ENCODE data around the gene PLAAT4.
A peak's percentile ranks its signal among the peaks of the same experiment; 100 is the strongest.
"Not testable (repeated sequence)": the region's sequence is repeated elsewhere in the genome, so short reads cannot be mapped to it uniquely, and the experiment has no call there.

The PLAAT4 gene

GRCh38 chr11:63521896-63522295, 14.7 kb upstream of the PLAAT4 start:
- H3K4ac ChIP-seq (ENCODE audit: low read depth, low read length): no peak overlapping the region
- H2BK15ac ChIP-seq (replicated peaks; ENCODE audit: low read depth): no peak overlapping the region
- H3K27ac ChIP-seq (ENCODE audit: low read depth, low read length): no peak overlapping the region
- no peaks in the 10 kb centered on the region for H3K36me3 ChIP-seq (ENCODE audit: control insufficient read depth, insufficient read depth, low read length)
- H3K4me1 ChIP-seq (ENCODE audit: control insufficient read depth, low read depth, low read length): no peaks in the 10 kb centered on the region
- H3K4me3 ChIP-seq (ENCODE audit: low read length): no peak overlapping the region
- H2AK5ac ChIP-seq (ENCODE audit: low read length): no peak overlapping the region
- H4K8ac ChIP-seq (ENCODE audit: low read depth, low read length): no peak overlapping the region
- H3K56ac ChIP-seq (ENCODE audit: low read length): no peak overlapping the region
- no peak for DNase-seq
- 100% methylated on average over 1 of the region's 2 CpGs for WGBS (ENCODE audit: extremely low coverage, insufficient coverage, low lambda C conversion rate)
- H3K4me2 ChIP-seq (ENCODE audit: low read length): no peak overlapping the region
- H3K27me3 ChIP-seq (ENCODE audit: insufficient read depth, low read length, poor library complexity): no peaks in the 10 kb centered on the region
- no peak overlapping the region for H4K5ac ChIP-seq (ENCODE audit: low read length)
- H3K79me1 ChIP-seq (ENCODE audit: low read length): no peaks in the 10 kb centered on the region
- no peak overlapping the region for H3K18ac ChIP-seq (ENCODE audit: low read length)
- H3K79me2 ChIP-seq (ENCODE audit: control insufficient read depth, insufficient read depth, low read length): no peaks in the 10 kb centered on the region
- no peak overlapping the region for H3K9ac ChIP-seq (ENCODE audit: low read length)
- no peak overlapping the region for H2BK5ac ChIP-seq (ENCODE audit: low read length)
- no peak overlapping the region for H2BK120ac ChIP-seq (ENCODE audit: low read depth, low read length)
- H3K23ac ChIP-seq (ENCODE audit: low read length): no peak overlapping the region

DNA sequence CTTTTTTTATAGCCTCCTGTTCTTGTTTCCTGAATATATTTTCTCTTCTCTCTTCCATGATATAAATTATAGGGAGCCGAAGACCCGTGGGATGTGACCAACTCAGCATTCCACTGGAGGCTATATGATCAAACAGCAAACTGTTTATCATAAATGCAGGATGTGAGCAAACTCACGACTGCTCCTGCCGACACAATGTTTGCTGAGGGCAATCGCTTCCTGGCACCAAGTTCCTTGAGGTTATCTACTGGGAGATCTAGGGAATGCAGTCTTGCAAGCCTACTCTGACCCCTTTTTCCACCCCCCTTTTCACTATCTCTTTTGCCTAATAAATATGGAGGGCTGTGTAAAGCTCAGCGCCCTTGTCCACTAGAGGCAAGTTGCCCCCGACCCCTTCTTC, 13.5 kb upstream of the PLAAT4 start:
- Histone ChIP-seq H2BK15ac (replicated peaks; ENCODE audit: low read depth) (no peak overlapping the region), H3K4me1 (ENCODE audit: control insufficient read depth, low read depth, low read length) (no peaks in the 10 kb centered on the region), H4K8ac (ENCODE audit: low read depth, low read length) (no peak overlapping the region), H3K79me1 (ENCODE audit: low read length) (no peaks in the 10 kb centered on the region), H3K4me2 (ENCODE audit: low read length) (no peak overlapping the region), H3K4me3 (ENCODE audit: low read length) (no peak overlapping the region), H3K79me2 (ENCODE audit: control insufficient read depth, insufficient read depth, low read length) (no peaks in the 10 kb centered on the region), H3K27ac (ENCODE audit: low read depth, low read length) (no peak overlapping the region), H3K36me3 (ENCODE audit: control insufficient read depth, insufficient read depth, low read length) (no peaks in the 10 kb centered on the region), H2BK5ac (ENCODE audit: low read length) (no peak overlapping the region), H3K4ac (ENCODE audit: low read depth, low read length) (no peak overlapping the region), H4K5ac (ENCODE audit: low read length) (no peak overlapping the region), H3K23ac (ENCODE audit: low read length) (no peak overlapping the region), H3K56ac (ENCODE audit: low read length) (no peak overlapping the region), H2AK5ac (ENCODE audit: low read length) (no peak overlapping the region), H3K27me3 (ENCODE audit: insufficient read depth, low read length, poor library complexity) (no peaks in the 10 kb centered on the region), H3K18ac (ENCODE audit: low read length) (no peak overlapping the region), H3K9ac (ENCODE audit: low read length) (no peak overlapping the region), H2BK120ac (ENCODE audit: low read depth, low read length) (no peak overlapping the region)
- DNase-seq: no peak
- WGBS (ENCODE audit: extremely low coverage, insufficient coverage, low lambda C conversion rate): no CpG with 5 or more reads among the region's 7 CpGs

GRCh38 chr11:63527667-63528066, 8.9 kb upstream of the PLAAT4 start:
- no peak for DNase-seq
- Histone ChIP-seq H3K4me1 (ENCODE audit: control insufficient read depth, low read depth, low read length) (peaks cover 5% of the 10 kb centered on the region), H3K79me1 (ENCODE audit: low read length) (no peaks in the 10 kb centered on the region), H3K4me3 (ENCODE audit: low read length) (no peak overlapping the region), H3K9ac (ENCODE audit: low read length) (no peak overlapping the region), H2AK5ac (ENCODE audit: low read length) (no peak overlapping the region), H3K23ac (ENCODE audit: low read length) (no peak overlapping the region), H3K18ac (ENCODE audit: low read length) (peak overlapping the region; percentile 92), H3K4me2 (ENCODE audit: low read length) (no peak overlapping the region), H4K8ac (ENCODE audit: low read depth, low read length) (no peak overlapping the region), H2BK120ac (ENCODE audit: low read depth, low read length) (peak overlapping the region; percentile 61), H3K36me3 (ENCODE audit: control insufficient read depth, insufficient read depth, low read length) (no peaks in the 10 kb centered on the region), H3K79me2 (ENCODE audit: control insufficient read depth, insufficient read depth, low read length) (no peaks in the 10 kb centered on the region), H4K5ac (ENCODE audit: low read length) (no peak overlapping the region), H2BK15ac (replicated peaks; ENCODE audit: low read depth) (peak overlapping the region; percentile 78), H3K27me3 (ENCODE audit: insufficient read depth, low read length, poor library complexity) (no peaks in the 10 kb centered on the region), H3K27ac (ENCODE audit: low read depth, low read length) (peak overlapping the region; percentile 38), H3K4ac (ENCODE audit: low read depth, low read length) (peak overlapping the region; percentile 85), H2BK5ac (ENCODE audit: low read length) (no peak overlapping the region), H3K56ac (ENCODE audit: low read length) (peak overlapping the region; percentile 60)
- WGBS (ENCODE audit: extremely low coverage, insufficient coverage, low lambda C conversion rate): no CpG with 5 or more reads among the region's 2 CpGs

- not testable (repeated sequence) for H3K4me3 ChIP-seq (ENCODE audit: low read length); H2BK15ac ChIP-seq (replicated peaks; ENCODE audit: low read depth); H3K79me2 ChIP-seq (ENCODE audit: control insufficient read depth, insufficient read depth, low read length); H2BK120ac ChIP-seq (ENCODE audit: low read depth, low read length); H2AK5ac ChIP-seq (ENCODE audit: low read length); H3K27me3 ChIP-seq (ENCODE audit: insufficient read depth, low read length, poor library complexity); H4K8ac ChIP-seq (ENCODE audit: low read depth, low read length); H4K5ac ChIP-seq (ENCODE audit: low read length); H3K79me1 ChIP-seq (ENCODE audit: low read length); H3K18ac ChIP-seq (ENCODE audit: low read length); H3K9ac ChIP-seq (ENCODE audit: low read length); DNase-seq; H3K4me2 ChIP-seq (ENCODE audit: low read length); H3K23ac ChIP-seq (ENCODE audit: low read length); H2BK5ac ChIP-seq (ENCODE audit: low read length); H3K4ac ChIP-seq (ENCODE audit: low read depth, low read length); H3K56ac ChIP-seq (ENCODE audit: low read length); H3K27ac ChIP-seq (ENCODE audit: low read depth, low read length); H3K36me3 ChIP-seq (ENCODE audit: control insufficient read depth, insufficient read depth, low read length)
- H3K4me1 ChIP-seq (ENCODE audit: control insufficient read depth, low read depth, low read length): peaks cover 10% of the 10 kb centered on the region
- no CpG with 5 or more reads among the region's 11 CpGs for whole genome bisulfite sequencing (ENCODE audit: extremely low coverage, insufficient coverage, low lambda C conversion rate)
Observed at GRCh38 chr11:63528156-63528555, 8.5 kb upstream of the PLAAT4 start.

- not testable (repeated sequence) for H4K5ac ChIP-seq (ENCODE audit: low read length); H4K8ac ChIP-seq (ENCODE audit: low read depth, low read length); H3K36me3 ChIP-seq (ENCODE audit: control insufficient read depth, insufficient read depth, low read length); H3K4me3 ChIP-seq (ENCODE audit: low read length); DNase-seq; H3K23ac ChIP-seq (ENCODE audit: low read length); H2BK15ac ChIP-seq (replicated peaks; ENCODE audit: low read depth); H3K79me1 ChIP-seq (ENCODE audit: low read length); H3K4me2 ChIP-seq (ENCODE audit: low read length); H3K27me3 ChIP-seq (ENCODE audit: insufficient read depth, low read length, poor library complexity); H3K79me2 ChIP-seq (ENCODE audit: control insufficient read depth, insufficient read depth, low read length)
- Histone ChIP-seq H3K27ac (ENCODE audit: low read depth, low read length) (peak overlapping the region; percentile 89), H2BK5ac (ENCODE audit: low read length) (peak overlapping the region; percentile 99), H2BK120ac (ENCODE audit: low read depth, low read length) (peak overlapping the region; percentile 89), H3K4ac (ENCODE audit: low read depth, low read length) (peak overlapping the region; percentile 96), H3K9ac (ENCODE audit: low read length) (peak overlapping the region; percentile 46), H3K56ac (ENCODE audit: low read length) (peak overlapping the region; percentile 88), H3K18ac (ENCODE audit: low read length) (peak overlapping the region; percentile 68), H2AK5ac (ENCODE audit: low read length) (peak overlapping the region; percentile 96), H3K4me1 (ENCODE audit: control insufficient read depth, low read depth, low read length) (peaks cover 10% of the 10 kb centered on the region)
- no CpG with 5 or more reads among the region's 3 CpGs for WGBS (ENCODE audit: extremely low coverage, insufficient coverage, low lambda C conversion rate)
Observed at GRCh38 chr11:63528729-63529278, 7.8 kb upstream of the PLAAT4 start.

DNA sequence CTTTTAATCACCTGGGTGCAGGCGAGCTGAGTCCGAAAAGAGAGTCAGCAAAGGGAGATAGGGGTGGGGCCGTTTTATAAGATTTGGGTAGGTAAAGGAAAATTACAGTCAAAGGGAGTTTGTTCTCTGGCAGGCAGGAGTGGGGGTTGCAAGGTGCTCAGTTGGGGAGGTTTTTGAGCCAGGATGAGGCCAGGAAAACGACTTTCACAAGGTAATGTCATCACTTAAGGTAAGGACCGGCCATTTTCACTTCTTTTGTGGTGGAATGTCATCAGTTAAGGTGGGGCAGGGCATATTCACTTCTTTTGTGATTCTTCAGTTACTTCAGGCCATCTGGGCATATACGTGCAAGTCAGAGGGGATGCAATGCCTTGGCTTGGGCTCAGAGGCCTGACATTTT, 7.2 kb upstream of the PLAAT4 start:
- not testable (repeated sequence) for H3K27me3 ChIP-seq (ENCODE audit: insufficient read depth, low read length, poor library complexity); H3K4me3 ChIP-seq (ENCODE audit: low read length); H3K18ac ChIP-seq (ENCODE audit: low read length); H4K5ac ChIP-seq (ENCODE audit: low read length); H3K79me2 ChIP-seq (ENCODE audit: control insufficient read depth, insufficient read depth, low read length); H4K8ac ChIP-seq (ENCODE audit: low read depth, low read length); H2BK120ac ChIP-seq (ENCODE audit: low read depth, low read length); H3K9ac ChIP-seq (ENCODE audit: low read length); H3K36me3 ChIP-seq (ENCODE audit: control insufficient read depth, insufficient read depth, low read length); H3K4me2 ChIP-seq (ENCODE audit: low read length); H3K79me1 ChIP-seq (ENCODE audit: low read length); H2AK5ac ChIP-seq (ENCODE audit: low read length); H3K4ac ChIP-seq (ENCODE audit: low read depth, low read length); H3K23ac ChIP-seq (ENCODE audit: low read length); H2BK5ac ChIP-seq (ENCODE audit: low read length); H2BK15ac ChIP-seq (replicated peaks; ENCODE audit: low read depth)
- Histone ChIP-seq H3K4me1 (ENCODE audit: control insufficient read depth, low read depth, low read length) (peaks cover 10% of the 10 kb centered on the region), H3K27ac (ENCODE audit: low read depth, low read length) (peak overlapping the region; percentile 89), H3K56ac (ENCODE audit: low read length) (peak overlapping the region; percentile 60)
- DNase-seq: peak; percentile 51
- WGBS (ENCODE audit: extremely low coverage, insufficient coverage, low lambda C conversion rate): no CpG with 5 or more reads among the region's 6 CpGs
